Activated CD8-positive, alpha-beta T cell treated with anti-CD3 and anti-CD28 coated beads for 36 hours (primary cell): ENCODE data around the gene CEP41. TPM values are rescaled to one million over a fixed set of nuclear protein-coding genes. Genes with fewer than 3 reads are reported as not detected.

Experiments
- total RNA-seq, 2 experiments: library from RNA; stranded (reverse); gene quantifications; one replicate each; pipeline ENCODE4 v1.2.3, GENCODE V29; 2021

CEP41 gene
- total RNA-seq, 2 experiments from 2014 or later, result 28.0 to 28.1 TPM

Other genes starting within 250 kb of the CEP41 start
- 10 to 100 TPM; 36.1 to 45.6 TPM for gene TMEM209, start 235.6 kb downstream of the CEP41 start, total RNA-seq
- not detected for gene SSMEM1, start 233.2 kb downstream of the CEP41 start, total RNA-seq
- gene CPA2, start 174.2 kb downstream of the CEP41 start, total RNA-seq, result not detected
- gene CPA4, start 147.9 kb downstream of the CEP41 start, total RNA-seq, result not detected
- gene CPA5, start 96.2 kb downstream of the CEP41 start, total RNA-seq, result under 1 TPM; 0.25 to 0.88 TPM
- not detected for gene CPA1, start 60.5 kb downstream of the CEP41 start, total RNA-seq
- 1 to 10 TPM; 6.8 to 9.2 TPM for gene MEST, start 51.1 kb upstream of the CEP41 start, total RNA-seq
- gene COPG2, start 227.7 kb upstream of the CEP41 start, total RNA-seq, result 10 to 100 TPM; 23.8 to 25.1 TPM
- not detected for gene TSGA13, start 245.5 kb upstream of the CEP41 start, total RNA-seq